ENCODE results near the gene USP40. TPM values are rescaled to one million over a fixed set of nuclear protein-coding genes. Genes with fewer than 3 reads are reported as not detected.

USP40 gene
- total and polyA plus RNA-seq, 4 donors = 16.7 to 80.4 (median 35.7) TPM

DNA sequence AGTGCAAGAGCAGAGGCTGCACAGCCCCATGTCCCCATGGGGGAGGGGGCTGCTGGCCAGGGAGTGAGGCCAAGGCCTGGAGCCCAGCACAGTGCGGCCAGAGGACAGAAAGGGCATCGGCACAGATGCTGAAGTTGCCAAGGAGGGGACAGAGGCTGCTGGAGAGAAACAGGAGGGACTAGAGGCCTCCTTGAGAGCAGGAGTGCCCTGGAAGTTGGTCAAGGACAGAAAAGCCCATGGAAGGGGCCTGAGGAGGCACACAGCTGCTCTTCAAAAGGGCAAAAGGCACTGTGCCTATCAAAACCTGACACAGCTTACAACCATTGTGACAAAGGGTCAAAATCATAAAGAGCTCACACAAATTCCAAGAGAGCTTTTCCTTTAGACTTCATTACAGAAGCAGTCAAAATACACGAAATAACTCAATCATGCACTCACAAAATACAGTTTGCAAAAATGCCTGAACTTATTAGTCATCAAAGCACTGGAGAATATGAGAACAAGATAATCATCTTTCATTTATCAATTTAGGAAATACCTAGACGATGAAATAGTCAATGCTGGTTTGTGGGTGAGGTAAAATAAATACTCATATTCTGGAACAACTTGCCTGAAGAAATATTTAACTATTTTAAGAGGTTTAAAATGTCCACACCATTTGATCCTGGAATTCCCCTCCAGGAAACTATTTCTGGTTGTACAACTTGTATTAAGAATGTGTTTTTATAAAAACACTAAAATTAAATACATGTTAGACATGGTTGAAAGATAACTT lies 79.6 kb downstream of the USP40 start:
- H3K4me1 ChIP-seq (ENCODE audit: control insufficient read depth in 5 of 5, insufficient read depth in 5 of 5, low read length in 5 of 5) = peaks cover 0 to 12% (median 0%) of the 10 kb centered on the region in 5 donors
- no peak overlapping the region for H3K4me3 ChIP-seq
- H3K27me3 ChIP-seq (ENCODE audit: control insufficient read depth in 3 of 3, insufficient read depth in 3 of 3, low read length in 2 of 3) = no peaks in the 10 kb centered on the region
- peak overlapping the region in 1 of 2 donors; percentile 91 for H3K27ac ChIP-seq (ENCODE audit: low read depth in 1 of 2, low read length in 1 of 2)
- DNase-seq = peak in 2 of 3 donors; percentile 45 to 64
- H3K9me3 ChIP-seq (ENCODE audit: control insufficient read depth in 4 of 4, insufficient read depth in 3 of 4, low read length in 3 of 4) = no peaks in the 10 kb centered on the region
- 55 to 81% methylated on average over 4 of the region's 4 CpGs for WGBS, 2 donors
- ATAC-seq (ENCODE audit: insufficient read depth, low FRiP score) = peak; percentile 70
- no peak overlapping the region for H3K9ac ChIP-seq (ENCODE audit: insufficient read depth in 1 of 2, low read length in 2 of 2)
- TF ChIP-seq, protein P1, sequence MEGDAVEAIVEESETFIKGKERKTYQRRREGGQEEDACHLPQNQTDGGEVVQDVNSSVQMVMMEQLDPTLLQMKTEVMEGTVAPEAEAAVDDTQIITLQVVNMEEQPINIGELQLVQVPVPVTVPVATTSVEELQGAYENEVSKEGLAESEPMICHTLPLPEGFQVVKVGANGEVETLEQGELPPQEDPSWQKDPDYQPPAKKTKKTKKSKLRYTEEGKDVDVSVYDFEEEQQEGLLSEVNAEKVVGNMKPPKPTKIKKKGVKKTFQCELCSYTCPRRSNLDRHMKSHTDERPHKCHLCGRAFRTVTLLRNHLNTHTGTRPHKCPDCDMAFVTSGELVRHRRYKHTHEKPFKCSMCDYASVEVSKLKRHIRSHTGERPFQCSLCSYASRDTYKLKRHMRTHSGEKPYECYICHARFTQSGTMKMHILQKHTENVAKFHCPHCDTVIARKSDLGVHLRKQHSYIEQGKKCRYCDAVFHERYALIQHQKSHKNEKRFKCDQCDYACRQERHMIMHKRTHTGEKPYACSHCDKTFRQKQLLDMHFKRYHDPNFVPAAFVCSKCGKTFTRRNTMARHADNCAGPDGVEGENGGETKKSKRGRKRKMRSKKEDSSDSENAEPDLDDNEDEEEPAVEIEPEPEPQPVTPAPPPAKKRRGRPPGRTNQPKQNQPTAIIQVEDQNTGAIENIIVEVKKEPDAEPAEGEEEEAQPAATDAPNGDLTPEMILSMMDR (IDR thresholded peaks at IDR 0.05; ENCODE audit: control extremely low read depth, extremely low read depth) = no peak
- peaks cover 11 to 30% (median 18%) of the 10 kb centered on the region in 4 donors for H3K36me3 ChIP-seq (ENCODE audit: control insufficient read depth in 4 of 4, insufficient read depth in 4 of 4, low read length in 4 of 4)

DNA sequence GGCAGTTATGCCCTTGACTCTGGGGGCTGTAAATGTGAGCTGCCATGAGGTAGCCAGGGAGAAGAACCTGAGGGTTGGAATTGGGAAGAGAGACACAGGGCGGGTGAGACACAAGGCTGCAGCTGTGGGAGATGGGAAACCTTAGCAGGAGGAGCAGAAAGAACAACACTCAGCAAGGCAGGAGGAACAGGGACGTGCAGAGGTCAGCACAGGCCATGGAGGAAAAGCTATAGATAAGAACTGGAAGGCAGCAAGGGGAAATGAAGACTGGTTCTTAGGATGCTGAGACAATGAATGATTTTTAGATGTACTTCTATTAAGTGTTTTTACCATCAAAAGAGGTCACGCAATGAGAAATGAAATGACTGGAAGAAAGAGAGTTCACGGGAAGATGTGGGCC lies 80.2 kb downstream of the USP40 start:
- TF ChIP-seq, protein P1 (IDR thresholded peaks at IDR 0.05; ENCODE audit: control extremely low read depth, extremely low read depth) = no peak
- Histone ChIP-seq H3K27me3 (ENCODE audit: control insufficient read depth in 3 of 3, insufficient read depth in 3 of 3, low read length in 2 of 3) (no peaks in the 10 kb centered on the region), H3K9ac (ENCODE audit: insufficient read depth in 1 of 2, low read length in 2 of 2) (no peak overlapping the region), H3K9me3 (ENCODE audit: control insufficient read depth in 4 of 4, insufficient read depth in 3 of 4, low read length in 3 of 4) (no peaks in the 10 kb centered on the region), H3K4me3 (no peak overlapping the region), H3K4me1 (ENCODE audit: control insufficient read depth in 5 of 5, insufficient read depth in 5 of 5, low read length in 5 of 5) (peaks cover 0 to 17% (median 6%) of the 10 kb centered on the region in 5 donors), H3K27ac (ENCODE audit: low read depth in 1 of 2, low read length in 1 of 2) (peak overlapping the region in 1 of 2 donors; percentile 91), H3K36me3 (ENCODE audit: control insufficient read depth in 4 of 4, insufficient read depth in 4 of 4, low read length in 4 of 4) (peaks cover 11 to 30% (median 16%) of the 10 kb centered on the region in 4 donors)
- ATAC-seq (ENCODE audit: insufficient read depth, low FRiP score) (no peak), DNase-seq (no peak)
- 69 to 82% methylated on average over 4 of the region's 4 CpGs for WGBS, 2 donors

DNA sequence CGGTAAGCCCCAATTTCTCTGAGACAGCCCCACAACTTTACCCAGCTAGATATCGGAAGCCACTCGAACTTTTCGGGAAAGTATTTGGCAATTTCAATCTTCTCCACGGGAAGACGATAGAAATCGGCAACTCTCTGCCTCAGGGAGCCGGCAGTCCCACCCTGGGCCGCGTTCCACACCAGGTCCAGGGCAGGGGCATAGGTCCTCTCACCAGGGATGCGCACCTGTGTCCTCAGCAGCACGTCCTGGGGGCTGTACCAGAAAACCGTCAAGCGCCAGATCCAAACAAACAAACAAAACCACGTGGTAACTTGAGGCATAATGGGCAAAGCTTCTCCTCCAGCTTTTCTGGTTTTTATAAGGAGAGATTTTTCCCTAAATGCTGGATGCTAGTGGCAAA lies 80.9 kb downstream of the USP40 start:
- TF ChIP-seq, protein P1 (IDR thresholded peaks at IDR 0.05; ENCODE audit: control extremely low read depth, extremely low read depth) = no peak
- no peak overlapping the region for H3K4me3 ChIP-seq
- H3K9me3 ChIP-seq (ENCODE audit: control insufficient read depth in 4 of 4, insufficient read depth in 3 of 4, low read length in 3 of 4) = no peaks in the 10 kb centered on the region
- no peak for DNase-seq
- peaks cover 7 to 25% (median 14%) of the 10 kb centered on the region in 4 donors for H3K36me3 ChIP-seq (ENCODE audit: control insufficient read depth in 4 of 4, insufficient read depth in 4 of 4, low read length in 4 of 4)
- peak overlapping the region in 1 of 2 donors; percentile 91 for H3K27ac ChIP-seq (ENCODE audit: low read depth in 1 of 2, low read length in 1 of 2)
- H3K4me1 ChIP-seq (ENCODE audit: control insufficient read depth in 5 of 5, insufficient read depth in 5 of 5, low read length in 5 of 5) = peaks cover 0 to 23% (median 7%) of the 10 kb centered on the region in 5 donors
- no peak overlapping the region for H3K9ac ChIP-seq (ENCODE audit: insufficient read depth in 1 of 2, low read length in 2 of 2)
- ATAC-seq (ENCODE audit: insufficient read depth, low FRiP score) = no peak
- no peaks in the 10 kb centered on the region for H3K27me3 ChIP-seq (ENCODE audit: control insufficient read depth in 3 of 3, insufficient read depth in 3 of 3, low read length in 2 of 3)
- 76 to 86% methylated on average over 15 of the region's 15 CpGs for WGBS, 2 donors

Data from lung (tissue), 12 donors.